ENCODE measurements around the gene SIK3. TPM values are rescaled to one million over a fixed set of nuclear protein-coding genes. Genes with fewer than 3 reads are reported as not detected.

SIK3 gene
- total RNA-seq, 1 experiment from 2014 or later = 14.5 TPM

GRCh38 chr11:116867619-116868018 is 230.6 kb downstream of the SIK3 start:
- H3K9me3 ChIP-seq (ENCODE audit: low read length) = no peaks in the 10 kb centered on the region
- no peak for ATAC-seq
- H3K4me2 ChIP-seq (ENCODE audit: low read length) = no peak overlapping the region
- DNase-seq = no peak
- H3K27me3 ChIP-seq (ENCODE audit: low read length) = no peaks in the 10 kb centered on the region
- intact Hi-C loops (cut with micrococcal nuclease) = no loop called here
- TF ChIP-seq EZH2 (IDR thresholded peaks at IDR 0.05; ENCODE audit: low read length, unreplicated experiment) (no peak), CTCF (conservative IDR thresholded peaks at IDR 0.05; ENCODE audit: low read depth, low read length) (no peak), EZH2phosphoT487 (IDR thresholded peaks at IDR 0.05; ENCODE audit: borderline replicate concordance, low read length) (no peak)
- H3K4me3 ChIP-seq (ENCODE audit: low read length) = no peak overlapping the region
- H3K36me3 ChIP-seq (ENCODE audit: low read depth, low read length) = peaks cover 19% of the 10 kb centered on the region
- no peak overlapping the region for H3K9ac ChIP-seq (ENCODE audit: low read length)
- ChIA-PET POLR2A (ENCODE audit: unreplicated experiment) (no interaction called here), CTCF (no interaction called here)
- no peaks in the 10 kb centered on the region for H3K9me2 ChIP-seq (replicated peaks; ENCODE audit: low read length)
- H3F3A ChIP-seq (ENCODE audit: low read length, unreplicated experiment) = peaks cover 5% of the 10 kb centered on the region
- no TSS peak for BruUV-seq (replicated peaks)
- H4K20me1 ChIP-seq (ENCODE audit: low read length) = no peaks in the 10 kb centered on the region
- H3K27ac ChIP-seq (ENCODE audit: low read length) = no peak overlapping the region
- H3K4me1 ChIP-seq (ENCODE audit: insufficient read depth, low read length) = peaks cover 19% of the 10 kb centered on the region
- H2AFZ ChIP-seq (ENCODE audit: low read length) = no peak overlapping the region
- no peaks in the 10 kb centered on the region for H3K79me2 ChIP-seq (ENCODE audit: low read length)

GRCh38 chr11:116866804-116867455 is 231.3 kb downstream of the SIK3 start:
- Histone ChIP-seq H4K20me1 (ENCODE audit: low read length) (no peaks in the 10 kb centered on the region), H3K27me3 (ENCODE audit: low read length) (no peaks in the 10 kb centered on the region), H3K36me3 (ENCODE audit: low read depth, low read length) (peaks cover 18% of the 10 kb centered on the region), H3K9me3 (ENCODE audit: low read length) (no peaks in the 10 kb centered on the region), H2AFZ (ENCODE audit: low read length) (no peak overlapping the region), H3K9ac (ENCODE audit: low read length) (no peak overlapping the region), H3K79me2 (ENCODE audit: low read length) (no peaks in the 10 kb centered on the region), H3F3A (ENCODE audit: low read length, unreplicated experiment) (peaks cover 4% of the 10 kb centered on the region), H3K4me2 (ENCODE audit: low read length) (no peak overlapping the region), H3K27ac (ENCODE audit: low read length) (no peak overlapping the region), H3K4me3 (ENCODE audit: low read length) (no peak overlapping the region), H3K4me1 (ENCODE audit: insufficient read depth, low read length) (peaks cover 20% of the 10 kb centered on the region), H3K9me2 (replicated peaks; ENCODE audit: low read length) (no peaks in the 10 kb centered on the region)
- no peak for TF ChIP-seq EZH2 (IDR thresholded peaks at IDR 0.05; ENCODE audit: low read length, unreplicated experiment)
- no peak for TF ChIP-seq EZH2phosphoT487 (IDR thresholded peaks at IDR 0.05; ENCODE audit: borderline replicate concordance, low read length)
- TF ChIP-seq CTCF (conservative IDR thresholded peaks at IDR 0.05; ENCODE audit: low read depth, low read length) = no peak
- intact Hi-C loops (cut with micrococcal nuclease) = no loop called here
- DNase-seq (no peak), ATAC-seq (no peak)
- BruUV-seq (replicated peaks) = no TSS peak
- ChIA-PET CTCF (no interaction called here), POLR2A (ENCODE audit: unreplicated experiment) (no interaction called here)

- intact Hi-C loops (cut with micrococcal nuclease) = no loop called here
- no TSS peak for BruUV-seq (replicated peaks)
- POLR2A ChIA-PET (ENCODE audit: unreplicated experiment) = no interaction called here
Observed at GRCh38 chr11:116865696-116866095, 232.5 kb downstream of the SIK3 start.

More at GRCh38 chr11:116865696-116866095, 232.5 kb downstream of the SIK3 start:
- Histone ChIP-seq H3K9me3 (ENCODE audit: low read length) (no peaks in the 10 kb centered on the region), H3K27ac (ENCODE audit: low read length) (no peak overlapping the region), H3F3A (ENCODE audit: low read length, unreplicated experiment) (no peaks in the 10 kb centered on the region), H3K4me2 (ENCODE audit: low read length) (no peak overlapping the region), H3K27me3 (ENCODE audit: low read length) (no peaks in the 10 kb centered on the region), H3K36me3 (ENCODE audit: low read depth, low read length) (peaks cover 21% of the 10 kb centered on the region), H3K9ac (ENCODE audit: low read length) (no peak overlapping the region), H3K9me2 (replicated peaks; ENCODE audit: low read length) (no peaks in the 10 kb centered on the region), H3K4me1 (ENCODE audit: insufficient read depth, low read length) (peaks cover 19% of the 10 kb centered on the region), H3K4me3 (ENCODE audit: low read length) (no peak overlapping the region), H4K20me1 (ENCODE audit: low read length) (no peaks in the 10 kb centered on the region), H2AFZ (ENCODE audit: low read length) (no peak overlapping the region), H3K79me2 (ENCODE audit: low read length) (no peaks in the 10 kb centered on the region)
- CTCF ChIA-PET = no interaction called here
- no peak for ATAC-seq
- TF ChIP-seq CTCF (conservative IDR thresholded peaks at IDR 0.05; ENCODE audit: low read depth, low read length) (no peak), EZH2phosphoT487 (IDR thresholded peaks at IDR 0.05; ENCODE audit: borderline replicate concordance, low read length) (no peak), EZH2 (IDR thresholded peaks at IDR 0.05; ENCODE audit: low read length, unreplicated experiment) (no peak)
- no peak for DNase-seq
